A673 (cell line): ENCODE data around the gene MIEF2.

Experiments used
- EZH2 ChIP-seq: fragments of 200-600 bp; sonication (generic); IDR thresholded peaks from 2 replicates; pipeline ENCODE4 v1.6.1; 2017; ENCODE audit warnings: borderline replicate concordance, low read depth, mild to moderate bottlenecking, mixed read lengths, antibody characterized with exemption, low read length; ENCODE audit not compliant: poor library complexity, severe bottlenecking
- TF ChIP-seq, protein P1 (sequence below): fragments of 300-800, 200-600 bp; sonication (generic); conservative IDR thresholded peaks from 2 replicates; pipeline ENCODE4 v1.5.1; 2017; ENCODE audit warnings: low read depth, mild to moderate bottlenecking, antibody characterized with exemption, low read length, moderate library complexity, mixed read lengths

GRCh38 chr17:18247613-18248001, 12.9 kb upstream of the MIEF2 start:
- TF ChIP-seq, protein P1, sequence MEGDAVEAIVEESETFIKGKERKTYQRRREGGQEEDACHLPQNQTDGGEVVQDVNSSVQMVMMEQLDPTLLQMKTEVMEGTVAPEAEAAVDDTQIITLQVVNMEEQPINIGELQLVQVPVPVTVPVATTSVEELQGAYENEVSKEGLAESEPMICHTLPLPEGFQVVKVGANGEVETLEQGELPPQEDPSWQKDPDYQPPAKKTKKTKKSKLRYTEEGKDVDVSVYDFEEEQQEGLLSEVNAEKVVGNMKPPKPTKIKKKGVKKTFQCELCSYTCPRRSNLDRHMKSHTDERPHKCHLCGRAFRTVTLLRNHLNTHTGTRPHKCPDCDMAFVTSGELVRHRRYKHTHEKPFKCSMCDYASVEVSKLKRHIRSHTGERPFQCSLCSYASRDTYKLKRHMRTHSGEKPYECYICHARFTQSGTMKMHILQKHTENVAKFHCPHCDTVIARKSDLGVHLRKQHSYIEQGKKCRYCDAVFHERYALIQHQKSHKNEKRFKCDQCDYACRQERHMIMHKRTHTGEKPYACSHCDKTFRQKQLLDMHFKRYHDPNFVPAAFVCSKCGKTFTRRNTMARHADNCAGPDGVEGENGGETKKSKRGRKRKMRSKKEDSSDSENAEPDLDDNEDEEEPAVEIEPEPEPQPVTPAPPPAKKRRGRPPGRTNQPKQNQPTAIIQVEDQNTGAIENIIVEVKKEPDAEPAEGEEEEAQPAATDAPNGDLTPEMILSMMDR: no peak
- TF ChIP-seq EZH2: no peak
